ENCODE measurements around the gene R3HCC1L. TPM values are rescaled to one million over a fixed set of nuclear protein-coding genes. Genes with fewer than 3 reads are reported as not detected.
A peak's percentile ranks its signal among the peaks of the same experiment; 100 is the strongest.
"Not testable (repeated sequence)": the region's sequence is repeated elsewhere in the genome, so short reads cannot be mapped to it uniquely, and the experiment has no call there.

R3HCC1L gene
- total RNA-seq, 3 donors from 2014 or later (not counting 1 experiment from before 2014, with no cell fraction given): 17.9 to 25.6 (median 23.3) TPM

DNA sequence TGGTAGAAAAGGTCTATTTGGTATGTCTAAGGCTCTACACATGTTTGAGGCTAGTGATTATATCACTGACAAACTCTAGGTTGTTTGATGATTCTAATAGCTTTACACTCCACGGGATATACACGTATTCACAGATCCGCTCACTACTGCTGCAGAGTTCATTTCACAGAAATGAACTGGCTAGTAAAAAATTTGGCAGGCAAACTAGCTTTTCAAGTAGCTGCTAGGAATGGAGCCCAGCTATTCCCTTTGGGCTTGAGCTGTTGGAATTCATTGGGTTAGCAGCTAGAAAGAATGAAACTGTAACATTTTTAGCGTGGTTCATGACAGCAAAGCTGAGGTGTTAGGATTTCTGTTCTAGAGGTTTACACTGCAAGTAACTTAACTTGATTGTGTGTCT, 37.6 kb downstream of the R3HCC1L start:
- H3K27ac Mint-ChIP-seq: peak overlapping the region in 1 of 2 donors; percentile 62
- intact Hi-C loops (cut with micrococcal nuclease): no loop called here
- ATAC-seq: no peak

DNA sequence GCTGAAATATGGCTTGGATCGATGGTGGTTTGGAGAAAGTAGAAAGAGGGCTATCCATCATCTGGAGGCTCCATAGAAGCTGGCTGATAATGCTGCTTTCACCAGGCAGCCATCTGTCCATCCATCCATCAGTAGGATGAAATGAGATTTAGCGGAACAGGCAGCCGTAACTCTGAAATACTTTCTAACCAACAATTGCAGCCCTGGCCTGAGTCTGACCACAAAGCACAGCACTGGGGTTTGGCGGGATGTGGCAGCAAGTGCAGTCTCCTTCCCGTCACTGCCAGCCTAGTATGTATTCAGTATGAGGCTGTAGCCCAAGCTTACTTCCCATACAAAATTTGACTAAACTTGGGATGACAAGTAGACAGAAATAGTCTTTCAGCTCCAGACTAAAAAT, 38.0 kb downstream of the R3HCC1L start:
- TF ChIP-seq, protein P1, sequence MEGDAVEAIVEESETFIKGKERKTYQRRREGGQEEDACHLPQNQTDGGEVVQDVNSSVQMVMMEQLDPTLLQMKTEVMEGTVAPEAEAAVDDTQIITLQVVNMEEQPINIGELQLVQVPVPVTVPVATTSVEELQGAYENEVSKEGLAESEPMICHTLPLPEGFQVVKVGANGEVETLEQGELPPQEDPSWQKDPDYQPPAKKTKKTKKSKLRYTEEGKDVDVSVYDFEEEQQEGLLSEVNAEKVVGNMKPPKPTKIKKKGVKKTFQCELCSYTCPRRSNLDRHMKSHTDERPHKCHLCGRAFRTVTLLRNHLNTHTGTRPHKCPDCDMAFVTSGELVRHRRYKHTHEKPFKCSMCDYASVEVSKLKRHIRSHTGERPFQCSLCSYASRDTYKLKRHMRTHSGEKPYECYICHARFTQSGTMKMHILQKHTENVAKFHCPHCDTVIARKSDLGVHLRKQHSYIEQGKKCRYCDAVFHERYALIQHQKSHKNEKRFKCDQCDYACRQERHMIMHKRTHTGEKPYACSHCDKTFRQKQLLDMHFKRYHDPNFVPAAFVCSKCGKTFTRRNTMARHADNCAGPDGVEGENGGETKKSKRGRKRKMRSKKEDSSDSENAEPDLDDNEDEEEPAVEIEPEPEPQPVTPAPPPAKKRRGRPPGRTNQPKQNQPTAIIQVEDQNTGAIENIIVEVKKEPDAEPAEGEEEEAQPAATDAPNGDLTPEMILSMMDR (IDR thresholded peaks at IDR 0.05): no peak
- intact Hi-C loops (cut with micrococcal nuclease): no loop called here
- Histone ChIP-seq H3K9me3 (ENCODE audit: control insufficient read depth, insufficient read depth, low read length) (no peaks in the 10 kb centered on the region), H3K36me3 (ENCODE audit: control insufficient read depth, insufficient read depth, low read length) (peaks cover 3% of the 10 kb centered on the region), H3K27ac (ENCODE audit: low read length) (no peak overlapping the region), H3K4me1 (ENCODE audit: control insufficient read depth, insufficient read depth, low read length) (no peaks in the 10 kb centered on the region), H3K4me3 (ENCODE audit: low read length) (no peak overlapping the region), H3K27me3 (ENCODE audit: control insufficient read depth, insufficient read depth, low read length) (no peaks in the 10 kb centered on the region)
- Mint-ChIP-seq H3K4me3 (no peak overlapping the region), H3K36me3 (no peaks in the 10 kb centered on the region), H3K4me1 (peaks cover 57 to 61% of the 10 kb centered on the region in 2 donors), H3K27me3 (ENCODE audit: low read depth in 2 of 2) (no peaks in the 10 kb centered on the region), H3K9me3 (no peaks in the 10 kb centered on the region), H3K27ac (peak overlapping the region in 1 of 2 donors; percentile 62)
- no peak for DNase-seq
- peak in 1 of 3 donors; percentile 45 for ATAC-seq
- WGBS (ENCODE audit: insufficient coverage): 59% methylated on average over 4 of the region's 5 CpGs

More for the DNA sequence above, 37.6 kb downstream of the R3HCC1L start:
- Mint-ChIP-seq H3K4me1 (peaks cover 58 to 61% of the 10 kb centered on the region in 2 donors), H3K9me3 (no peaks in the 10 kb centered on the region), H3K4me3 (no peak overlapping the region), H3K36me3 (no peaks in the 10 kb centered on the region), H3K27me3 (ENCODE audit: low read depth in 2 of 2) (no peaks in the 10 kb centered on the region)
- DNase-seq: no peak
- Histone ChIP-seq H3K36me3 (ENCODE audit: control insufficient read depth, insufficient read depth, low read length) (peaks cover 3% of the 10 kb centered on the region), H3K27ac (ENCODE audit: low read length) (no peak overlapping the region), H3K4me3 (ENCODE audit: low read length) (no peak overlapping the region), H3K27me3 (ENCODE audit: control insufficient read depth, insufficient read depth, low read length) (no peaks in the 10 kb centered on the region), H3K4me1 (ENCODE audit: control insufficient read depth, insufficient read depth, low read length) (no peaks in the 10 kb centered on the region), H3K9me3 (ENCODE audit: control insufficient read depth, insufficient read depth, low read length) (no peaks in the 10 kb centered on the region)
- TF ChIP-seq, protein P1 (IDR thresholded peaks at IDR 0.05): no peak
- 93% methylated on average over 4 of the region's 4 CpGs for WGBS (ENCODE audit: insufficient coverage)

DNA sequence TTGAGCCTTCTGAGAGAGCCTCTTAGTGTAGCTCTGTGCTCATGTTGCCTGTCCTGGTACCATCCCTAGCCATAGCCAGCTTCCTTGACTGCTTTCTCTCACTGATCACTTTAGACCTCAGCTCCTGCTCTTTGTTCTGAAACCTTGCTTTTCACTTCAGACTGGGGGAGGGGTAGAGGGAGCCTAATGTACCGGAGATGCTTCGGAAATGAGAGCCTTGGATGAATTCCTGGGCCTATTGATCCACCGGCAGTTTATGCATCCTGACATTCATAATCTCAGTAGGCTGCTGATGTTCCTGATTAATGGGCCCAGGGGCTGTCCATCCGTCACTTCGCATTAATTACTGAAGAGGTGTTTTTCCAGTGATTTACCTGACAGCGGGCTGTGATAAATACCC, 38.8 kb downstream of the R3HCC1L start:
- Mint-ChIP-seq H3K27ac (no peak overlapping the region), H3K9me3 (no peaks in the 10 kb centered on the region), H3K36me3 (no peaks in the 10 kb centered on the region), H3K27me3 (ENCODE audit: low read depth in 2 of 2) (no peaks in the 10 kb centered on the region), H3K4me3 (no peak overlapping the region), H3K4me1 (peaks cover 55 to 60% of the 10 kb centered on the region in 2 donors)
- H3K36me3 ChIP-seq (ENCODE audit: control insufficient read depth, insufficient read depth, low read length): peaks cover 3% of the 10 kb centered on the region
- no peak overlapping the region for H3K4me3 ChIP-seq (ENCODE audit: low read length)
- ATAC-seq: no peak
- H3K27me3 ChIP-seq (ENCODE audit: control insufficient read depth, insufficient read depth, low read length): no peaks in the 10 kb centered on the region
- no peak overlapping the region for H3K27ac ChIP-seq (ENCODE audit: low read length)
- no peaks in the 10 kb centered on the region for H3K9me3 ChIP-seq (ENCODE audit: control insufficient read depth, insufficient read depth, low read length)
- no peak for DNase-seq
- WGBS (ENCODE audit: insufficient coverage): 96% methylated on average over 6 of the region's 6 CpGs
- intact Hi-C loops (cut with micrococcal nuclease): no loop called here
- TF ChIP-seq, protein P1 (IDR thresholded peaks at IDR 0.05): no peak
- H3K4me1 ChIP-seq (ENCODE audit: control insufficient read depth, insufficient read depth, low read length): no peaks in the 10 kb centered on the region

DNA sequence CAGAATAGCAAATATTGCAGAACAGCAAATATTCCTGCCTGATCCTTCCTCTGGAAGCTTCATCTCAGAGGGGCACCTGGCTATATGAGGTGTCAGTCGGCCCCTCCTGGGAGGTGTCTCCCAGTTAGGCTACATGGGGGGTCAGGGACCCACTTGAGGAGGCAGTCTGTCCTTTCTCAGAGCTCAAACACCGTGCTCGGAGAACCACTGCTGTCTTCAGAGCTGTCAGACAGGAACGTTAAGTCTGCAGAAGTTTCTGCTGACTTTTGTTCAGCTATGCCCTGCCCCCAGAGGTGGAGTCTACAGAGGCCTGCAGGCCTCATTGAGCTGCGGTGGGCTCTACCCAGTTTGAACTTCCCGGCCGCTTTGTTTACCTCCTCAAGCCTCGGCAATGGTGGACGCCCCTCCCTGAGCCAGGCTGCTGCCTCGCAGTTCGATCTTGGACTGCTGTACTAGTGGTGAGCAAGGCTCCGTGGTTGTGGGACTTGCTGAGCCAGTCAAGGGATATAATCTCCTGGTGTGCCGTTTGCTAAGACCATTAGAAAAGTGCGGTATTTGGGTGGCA, 48.0 kb downstream of the R3HCC1L start:
- H3K4me3 Mint-ChIP-seq; H3K36me3 Mint-ChIP-seq; H3K4me3 ChIP-seq (ENCODE audit: low read length); H3K27me3 ChIP-seq (ENCODE audit: control insufficient read depth, insufficient read depth, low read length); DNase-seq; intact Hi-C loops (cut with micrococcal nuclease); H3K27ac ChIP-seq (ENCODE audit: low read length); ATAC-seq; H3K27me3 Mint-ChIP-seq (ENCODE audit: low read depth in 2 of 2); H3K9me3 ChIP-seq (ENCODE audit: control insufficient read depth, insufficient read depth, low read length); H3K9me3 Mint-ChIP-seq: not testable (repeated sequence)
- peaks cover 15% of the 10 kb centered on the region for H3K4me1 ChIP-seq (ENCODE audit: control insufficient read depth, insufficient read depth, low read length)
- 94% methylated on average over 14 of the region's 14 CpGs for WGBS (ENCODE audit: insufficient coverage)
- H3K36me3 ChIP-seq (ENCODE audit: control insufficient read depth, insufficient read depth, low read length): peaks cover 12% of the 10 kb centered on the region
- Mint-ChIP-seq H3K27ac (peak overlapping the region in 1 of 2 donors; percentile 19), H3K4me1 (peaks cover 69 to 78% of the 10 kb centered on the region in 2 donors)
